ENCODE results near the gene ZKSCAN8.
"Not testable (repeated sequence)": the region's sequence is repeated elsewhere in the genome, so short reads cannot be mapped to it uniquely, and the experiment has no call there.

ZKSCAN8 gene

DNA sequence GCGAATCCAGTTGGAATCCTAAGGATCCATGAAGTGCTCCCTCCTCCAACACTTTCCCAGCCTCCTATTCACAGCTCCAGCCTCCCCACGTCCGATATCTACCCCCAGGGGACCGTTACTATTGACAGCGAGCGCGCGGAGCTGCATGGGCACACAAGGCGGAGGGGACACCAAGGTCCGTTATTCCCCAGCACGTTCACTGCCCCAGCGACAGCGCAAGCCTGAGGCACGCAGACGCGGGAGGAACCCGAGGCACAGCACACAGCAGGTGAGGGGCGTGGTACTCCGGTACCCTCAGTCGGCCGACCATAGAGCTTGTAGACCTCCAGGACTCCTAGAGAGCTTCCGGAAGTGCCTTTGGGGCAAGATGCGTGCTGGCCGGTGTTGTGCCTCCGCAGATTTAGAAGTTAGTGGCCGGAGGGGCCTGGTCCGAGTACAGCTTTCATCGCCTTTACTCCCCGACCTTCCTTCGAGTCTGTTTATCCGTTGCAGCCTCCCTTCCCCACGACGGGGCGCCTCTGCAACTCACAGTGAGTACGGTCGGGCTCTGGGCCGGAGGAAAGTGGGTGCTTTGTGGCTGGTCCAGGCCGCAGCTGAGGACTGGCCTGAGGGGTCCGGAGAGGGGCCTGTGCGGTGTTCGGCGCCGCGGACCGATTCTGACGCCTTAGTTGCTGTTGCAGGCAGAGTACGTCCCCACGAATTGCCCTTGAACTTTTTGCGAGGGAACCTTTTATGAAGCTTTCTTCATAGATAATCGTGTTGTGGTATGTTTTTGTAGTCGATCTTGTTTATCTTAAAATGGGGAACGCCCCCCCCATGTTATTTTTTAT, at the start of gene ZKSCAN8:
TSS of gene ZKSCAN8 (plus strand) at position 384 of the 830 bp plus-strand sequence. CDS start 6,525 bp downstream, outside the sequence.
- DNase-seq (ENCODE audit: low spot score), result peak; percentile 96

DNA sequence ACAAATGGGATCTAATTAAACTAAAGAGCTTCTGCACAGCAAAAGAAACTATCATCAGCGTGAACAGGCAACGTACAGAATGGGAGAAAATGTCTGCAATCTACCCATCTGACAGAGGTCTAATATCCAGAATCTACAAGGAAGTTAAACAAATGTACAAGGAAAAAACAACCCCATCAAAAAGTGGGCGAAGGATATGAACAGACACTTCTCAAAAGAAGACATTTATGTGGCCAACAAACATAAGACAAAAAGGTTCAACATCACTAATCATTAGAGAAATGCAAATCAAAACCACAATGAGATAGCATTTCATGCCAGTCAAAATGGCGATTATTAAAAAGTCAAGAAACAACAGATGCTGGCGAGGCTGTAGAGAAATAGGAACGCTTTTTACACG, 39.5 kb upstream of the ZKSCAN8 start:
- not testable (repeated sequence) for DNase-seq (ENCODE audit: low spot score)

DNA sequence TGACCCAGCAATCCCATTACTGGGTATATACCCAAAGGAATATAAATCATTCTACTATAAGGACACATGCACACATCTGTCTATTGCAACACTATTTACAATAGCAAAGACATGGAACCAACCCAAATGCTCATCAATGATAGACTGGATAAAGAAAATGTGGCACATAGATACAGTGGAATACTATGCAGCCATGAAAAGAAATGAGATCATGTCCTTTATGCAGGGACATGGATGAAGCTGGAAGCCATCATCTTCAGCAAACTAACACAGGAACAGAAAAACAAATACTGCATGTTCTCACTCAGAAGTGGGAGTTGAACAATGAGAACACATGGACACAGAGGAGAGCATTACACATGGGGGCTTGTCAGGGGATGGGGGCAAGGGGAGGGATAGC, 39.0 kb upstream of the ZKSCAN8 start:
- DNase-seq (ENCODE audit: low spot score), result not testable (repeated sequence)

DNA sequence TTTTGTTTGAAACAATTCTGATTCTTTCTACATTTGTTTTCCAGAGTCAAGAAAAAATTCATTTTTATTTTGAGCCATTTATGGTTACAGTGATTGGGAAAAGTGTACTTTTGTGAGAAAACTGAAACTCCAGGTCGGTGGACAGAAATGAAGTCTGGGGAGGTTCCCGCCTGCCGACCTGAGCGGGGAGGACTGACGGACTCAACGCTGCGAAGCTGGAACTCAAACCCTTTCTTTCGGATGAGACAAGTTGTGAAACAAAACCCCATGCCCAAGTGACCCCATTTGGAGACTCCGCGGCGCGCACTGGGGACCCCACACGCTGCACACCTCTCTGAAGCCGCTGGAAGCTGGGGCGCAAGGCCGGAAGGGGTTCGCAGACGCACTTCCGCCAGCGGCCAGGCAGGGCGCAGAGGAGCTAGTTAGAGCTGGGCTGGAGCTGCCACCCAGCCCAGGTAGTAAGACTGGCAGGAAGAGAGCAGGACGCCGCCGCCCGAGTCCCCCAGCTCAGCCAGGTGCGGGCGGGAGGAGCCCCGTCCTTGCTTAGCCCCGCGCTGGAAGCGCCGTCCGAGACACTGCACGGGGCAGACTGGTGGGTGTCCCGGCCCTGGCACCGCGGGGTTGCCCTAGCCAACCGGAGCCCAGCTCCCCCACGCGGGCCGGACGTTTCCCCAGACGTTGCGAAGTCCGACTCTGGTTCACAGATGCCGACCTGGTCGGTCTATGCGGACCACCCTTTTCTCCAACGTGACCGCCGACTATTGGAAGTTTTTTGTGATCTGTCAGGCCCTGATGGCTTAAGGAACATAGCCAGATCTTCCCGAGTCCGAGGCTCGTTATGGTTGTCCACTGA, 37.1 kb upstream of the ZKSCAN8 start:
- DNase-seq (ENCODE audit: low spot score), result peak; percentile 90

DNA sequence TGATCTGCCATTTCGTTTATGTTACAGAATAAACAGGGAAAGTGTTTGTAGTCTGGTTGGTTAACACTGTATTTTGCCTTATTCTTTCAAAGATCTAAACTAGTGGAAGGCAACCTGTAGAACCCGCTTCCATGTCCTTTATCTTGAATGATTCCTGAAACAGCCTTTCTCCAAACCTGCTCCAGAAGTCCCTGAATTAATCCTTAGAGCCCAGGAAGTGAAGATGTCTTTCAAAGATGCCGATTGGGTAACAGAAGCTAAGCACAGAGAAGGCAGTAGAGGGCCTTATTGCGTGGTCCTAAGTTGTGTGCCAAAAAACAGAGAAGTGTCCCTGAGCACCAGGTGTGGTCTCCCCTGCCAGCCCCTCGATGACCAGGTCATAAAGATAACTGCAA, 36.4 kb upstream of the ZKSCAN8 start:
- peak; percentile 44 for DNase-seq (ENCODE audit: low spot score)

DNA sequence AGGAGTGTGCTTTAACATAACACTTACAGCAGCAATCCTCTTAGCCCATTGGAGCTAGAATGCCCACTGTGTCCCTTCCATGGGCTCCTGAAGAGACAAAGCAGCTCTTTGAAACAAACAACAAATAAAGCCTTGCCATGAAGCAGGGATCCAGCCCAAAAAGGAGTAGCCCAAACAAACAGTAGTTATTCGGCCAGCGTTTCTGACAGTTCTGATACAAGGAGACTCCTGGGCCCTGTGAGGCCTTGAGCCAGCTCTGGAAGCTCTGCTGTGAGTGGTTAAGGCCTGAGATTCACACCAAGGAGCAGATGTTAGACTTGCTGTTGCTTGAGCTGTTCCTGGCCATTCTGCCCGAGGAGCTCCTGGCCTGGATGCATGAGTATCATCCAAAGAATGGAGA, 34.2 kb upstream of the ZKSCAN8 start:
- DNase-seq (ENCODE audit: low spot score), result no peak

DNA sequence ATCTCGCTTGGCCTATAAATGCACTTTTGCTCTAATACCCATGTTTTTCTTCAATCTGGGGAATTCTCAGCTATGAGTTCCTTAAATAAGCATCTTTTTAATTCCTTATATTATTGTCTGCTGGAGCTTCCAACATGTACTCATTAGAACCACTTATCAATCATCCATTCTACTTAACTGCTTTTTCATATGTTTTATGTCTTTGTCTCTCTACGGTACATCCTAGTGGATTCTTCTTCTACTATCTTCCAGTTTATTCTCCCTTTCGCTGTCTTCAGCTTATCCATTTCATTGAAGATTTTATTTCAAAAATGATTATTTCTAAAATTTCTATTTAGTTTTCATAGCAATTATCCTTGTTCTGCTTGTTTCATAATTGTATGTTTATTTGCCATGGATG, 29.7 kb upstream of the ZKSCAN8 start:
- no peak for DNase-seq (ENCODE audit: low spot score)

DNA sequence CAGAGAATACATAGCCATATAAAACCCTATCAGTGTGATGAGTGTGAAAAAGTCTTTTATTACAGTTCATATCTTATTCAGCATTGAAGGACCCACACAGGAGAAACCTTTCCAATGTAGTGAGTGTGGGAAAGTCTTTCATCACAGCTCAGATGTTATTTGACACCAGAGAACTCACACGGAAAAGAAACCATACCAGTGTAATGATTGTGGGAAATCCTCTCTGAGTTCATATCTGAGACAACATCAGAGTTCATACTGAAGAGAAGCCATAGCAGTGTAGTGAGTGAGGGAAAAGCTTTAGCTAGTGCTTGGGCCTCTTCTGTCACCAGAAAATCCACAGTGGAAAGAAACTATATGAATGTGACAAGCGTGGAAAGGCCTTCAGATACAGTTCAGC, 25.9 kb upstream of the ZKSCAN8 start:
- DNase-seq (ENCODE audit: low spot score), result no peak

DNA sequence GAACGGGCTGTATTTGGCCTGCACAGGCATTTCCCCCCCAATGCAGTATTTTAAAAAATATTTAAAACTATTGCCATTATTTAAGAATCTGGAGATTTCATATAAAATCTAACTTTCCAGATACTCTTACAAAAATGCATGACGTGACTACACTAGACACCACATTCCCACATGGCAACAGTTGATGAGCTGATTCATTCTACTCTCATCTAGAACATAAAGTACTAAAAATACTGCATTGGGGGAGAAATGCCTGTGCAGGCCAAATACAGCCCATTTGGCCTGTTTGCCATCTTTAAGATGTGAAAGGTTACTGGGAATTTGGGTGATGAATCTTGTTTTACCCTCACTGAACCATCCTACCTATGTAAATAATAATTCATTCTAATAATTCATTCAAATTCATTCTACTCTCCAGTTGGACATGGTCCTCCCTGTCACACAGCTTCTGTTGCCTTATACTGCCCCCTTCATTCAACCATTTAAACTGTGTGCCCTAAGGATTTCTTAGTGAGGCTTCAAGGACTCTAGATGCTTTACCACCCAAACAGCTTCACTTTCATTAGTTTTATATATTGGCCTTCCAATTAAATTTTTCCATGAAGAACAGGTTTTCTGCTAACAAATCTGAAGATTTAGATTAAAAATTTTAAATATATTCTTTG, 24.2 kb upstream of the ZKSCAN8 start:
- DNase-seq (ENCODE audit: low spot score), result no peak

DNA sequence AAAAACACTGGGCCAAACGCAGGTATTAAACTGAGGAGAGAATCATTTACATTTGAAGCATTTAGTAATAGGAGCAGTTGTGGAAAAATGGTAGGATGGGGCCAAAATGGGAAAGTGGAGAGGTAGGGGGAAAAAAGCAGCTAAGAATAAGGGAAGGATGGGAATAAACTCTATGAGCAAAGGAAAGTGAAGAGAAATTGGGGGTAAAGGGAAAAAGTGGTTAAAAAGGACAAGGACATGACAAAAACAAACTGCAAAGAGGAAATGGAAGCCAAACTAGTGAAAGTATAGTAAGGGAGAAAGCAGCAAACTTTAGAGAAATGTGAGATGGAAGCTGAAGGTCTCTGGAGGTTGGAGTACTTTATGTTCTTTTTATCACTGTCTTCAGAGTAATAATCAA, 23.5 kb upstream of the ZKSCAN8 start:
- no peak for DNase-seq (ENCODE audit: low spot score)

DNA sequence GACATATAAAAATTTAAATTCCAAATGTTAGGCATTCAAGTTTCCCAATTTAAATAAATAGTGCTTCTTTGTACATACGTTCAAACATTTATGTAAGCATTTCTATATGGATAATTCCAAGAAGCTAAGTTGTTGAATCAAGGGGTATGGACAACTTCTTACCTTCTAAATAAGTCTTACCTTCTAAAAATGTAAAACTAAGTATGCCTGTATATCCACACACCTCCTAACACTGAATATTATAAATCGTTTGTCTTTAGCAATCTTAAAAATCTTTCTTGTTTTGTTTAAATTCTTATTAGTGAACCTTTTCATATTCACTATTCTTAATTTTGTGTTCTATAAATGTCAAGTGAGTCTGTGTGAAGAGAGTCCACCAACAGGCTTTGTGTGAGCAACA, 19.8 kb upstream of the ZKSCAN8 start:
- DNase-seq (ENCODE audit: low spot score), result no peak

DNA sequence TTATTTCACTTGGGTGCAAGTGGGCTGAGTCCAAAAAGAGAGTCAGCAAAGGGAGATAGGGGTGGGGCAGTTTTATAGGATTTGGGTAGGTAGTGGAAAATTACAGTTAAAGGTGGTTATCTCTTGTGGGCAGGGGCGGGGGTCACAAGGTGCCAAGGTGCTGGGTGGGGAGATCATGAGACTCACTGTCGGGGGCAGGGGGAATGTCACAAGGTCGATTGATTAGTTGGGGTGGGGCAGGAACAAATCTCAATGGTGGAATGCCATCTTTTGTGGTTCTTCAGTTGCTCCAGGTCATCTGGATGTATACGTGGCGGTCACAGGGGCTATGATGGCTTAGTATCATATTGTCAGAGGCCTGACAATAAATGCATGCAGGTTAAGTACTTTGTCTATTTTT, 19.4 kb upstream of the ZKSCAN8 start:
- not testable (repeated sequence) for DNase-seq (ENCODE audit: low spot score)

DNA sequence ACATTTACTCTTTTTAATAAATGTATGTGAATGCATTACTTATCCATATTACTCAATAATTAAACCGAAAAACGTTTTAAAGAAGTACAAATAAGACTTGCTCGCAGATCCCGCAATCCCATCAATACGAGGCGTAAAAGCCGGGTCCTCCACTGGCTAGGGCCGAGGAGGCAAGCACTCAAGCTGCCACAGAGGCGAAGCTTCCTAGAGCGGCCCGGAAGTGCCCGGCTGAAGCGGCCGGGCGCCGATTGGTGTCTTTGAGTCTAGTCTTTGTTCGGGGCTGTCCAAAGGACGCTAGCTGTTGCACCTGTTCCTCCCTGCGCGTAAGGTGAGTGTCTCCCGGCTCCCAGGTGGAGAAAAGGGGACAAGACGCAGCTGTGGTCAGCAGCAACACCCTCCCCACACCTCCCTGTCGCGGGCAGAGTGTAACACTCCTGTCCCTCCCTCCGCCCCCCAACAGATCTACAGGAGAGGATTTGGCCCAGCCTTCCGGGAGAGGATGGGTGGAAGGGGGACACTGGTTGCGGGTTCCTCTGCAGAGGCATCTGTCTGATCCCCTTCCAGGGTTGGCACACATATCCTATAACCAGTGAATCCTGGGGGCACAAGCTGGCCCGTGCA, 17.2 kb upstream of the ZKSCAN8 start, which contains the start of gene ZSCAN16:
TSS of gene ZSCAN16 (plus strand) at position 260 of the 621 bp plus-strand sequence. CDS start 835 bp downstream, outside the sequence.
- peak; percentile 86 for DNase-seq (ENCODE audit: low spot score)

DNA sequence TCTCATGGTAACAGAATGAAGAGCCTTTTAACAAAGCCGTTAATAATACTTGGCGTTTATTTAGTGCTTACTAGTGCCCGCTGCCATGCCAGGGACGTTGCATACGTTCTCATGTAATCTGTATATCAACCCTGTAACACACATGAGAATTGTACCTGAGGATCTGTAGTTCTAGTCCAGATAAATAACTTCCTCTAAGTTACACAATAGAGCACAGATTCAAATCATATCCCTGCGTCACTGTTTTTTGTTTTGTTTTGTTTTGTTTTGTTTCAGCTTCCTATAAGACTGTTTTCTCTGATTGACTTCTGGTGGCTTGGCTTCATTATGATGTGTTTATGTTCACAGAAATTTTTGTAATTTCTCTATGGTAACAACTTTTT, 16.7 kb upstream of the ZKSCAN8 start:
- no peak for DNase-seq (ENCODE audit: low spot score)

DNA sequence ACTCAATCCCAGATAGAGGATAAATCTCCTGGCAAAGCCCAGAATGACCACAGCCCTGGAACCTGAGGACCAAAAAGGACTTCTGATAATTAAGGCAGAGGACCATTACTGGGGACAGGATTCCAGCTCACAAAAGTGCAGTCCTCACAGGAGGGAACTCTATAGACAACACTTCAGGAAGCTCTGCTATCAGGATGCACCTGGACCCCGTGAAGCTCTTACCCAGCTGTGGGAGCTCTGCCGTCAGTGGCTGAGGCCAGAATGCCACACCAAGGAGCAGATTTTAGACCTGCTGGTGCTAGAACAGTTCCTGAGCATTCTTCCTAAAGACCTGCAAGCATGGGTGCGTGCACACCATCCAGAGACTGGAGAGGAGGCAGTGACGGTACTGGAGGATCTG, 16.3 kb upstream of the ZKSCAN8 start:
- DNase-seq (ENCODE audit: low spot score), result no peak

DNA sequence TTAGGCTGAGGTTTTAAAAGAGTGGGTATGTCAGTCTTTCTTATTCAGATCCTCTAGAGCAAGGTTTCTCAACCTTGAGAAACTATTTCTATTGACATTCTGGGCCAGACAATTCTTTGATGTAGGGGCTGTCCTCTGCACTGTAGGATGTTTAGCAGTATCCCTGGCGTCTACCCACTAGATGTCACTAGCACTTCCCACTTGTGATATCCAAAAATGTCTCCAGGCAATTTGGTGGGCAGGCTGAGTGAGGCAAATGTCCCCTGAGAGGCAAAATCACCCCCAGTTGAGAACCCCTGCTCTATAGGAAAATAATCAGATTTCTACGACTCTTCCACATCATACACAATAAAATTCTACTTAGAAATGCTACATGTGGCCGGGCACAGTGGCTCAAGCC, 7.7 kb upstream of the ZKSCAN8 start:
- DNase-seq (ENCODE audit: low spot score), result peak; percentile 45

DNA sequence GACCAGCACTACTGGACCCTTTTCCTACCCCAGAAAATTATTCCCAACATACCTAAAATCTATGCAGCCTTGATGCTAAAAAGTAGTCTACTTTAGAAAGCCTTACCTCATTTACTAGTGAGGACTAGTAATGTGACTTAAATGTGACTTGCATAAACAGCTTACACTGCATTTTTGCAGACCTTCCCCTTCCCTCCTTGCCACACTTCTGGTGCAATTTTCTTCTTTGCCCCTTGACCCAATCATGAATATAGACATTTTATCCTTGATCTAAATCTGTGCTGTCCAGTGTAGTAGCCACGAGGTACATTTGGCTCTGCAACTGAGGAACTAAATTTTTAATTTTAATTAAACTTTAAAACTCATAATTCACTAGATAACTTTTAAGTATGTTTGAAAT, 7.0 kb upstream of the ZKSCAN8 start:
- DNase-seq (ENCODE audit: low spot score), result no peak

DNA sequence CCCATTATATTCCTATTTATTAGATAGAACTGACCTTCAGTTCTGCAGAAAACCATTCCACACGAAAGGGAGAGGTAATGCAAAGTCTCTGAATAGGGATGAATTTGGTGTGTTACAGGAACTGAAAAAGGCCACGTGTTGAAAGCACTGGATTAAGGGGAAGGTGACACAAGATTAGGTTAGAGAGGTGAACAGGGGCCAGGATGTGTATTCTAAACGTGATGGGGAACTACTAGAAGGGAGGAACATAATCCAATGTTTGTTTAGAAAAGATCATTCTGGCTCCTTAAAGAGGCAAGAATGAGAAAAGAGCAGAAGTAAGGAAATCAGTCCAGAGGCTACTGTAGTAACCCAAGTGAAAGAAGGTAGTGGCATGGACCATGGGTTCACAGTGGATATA, 6.3 kb upstream of the ZKSCAN8 start:
- DNase-seq (ENCODE audit: low spot score), result peak; percentile 13

DNA sequence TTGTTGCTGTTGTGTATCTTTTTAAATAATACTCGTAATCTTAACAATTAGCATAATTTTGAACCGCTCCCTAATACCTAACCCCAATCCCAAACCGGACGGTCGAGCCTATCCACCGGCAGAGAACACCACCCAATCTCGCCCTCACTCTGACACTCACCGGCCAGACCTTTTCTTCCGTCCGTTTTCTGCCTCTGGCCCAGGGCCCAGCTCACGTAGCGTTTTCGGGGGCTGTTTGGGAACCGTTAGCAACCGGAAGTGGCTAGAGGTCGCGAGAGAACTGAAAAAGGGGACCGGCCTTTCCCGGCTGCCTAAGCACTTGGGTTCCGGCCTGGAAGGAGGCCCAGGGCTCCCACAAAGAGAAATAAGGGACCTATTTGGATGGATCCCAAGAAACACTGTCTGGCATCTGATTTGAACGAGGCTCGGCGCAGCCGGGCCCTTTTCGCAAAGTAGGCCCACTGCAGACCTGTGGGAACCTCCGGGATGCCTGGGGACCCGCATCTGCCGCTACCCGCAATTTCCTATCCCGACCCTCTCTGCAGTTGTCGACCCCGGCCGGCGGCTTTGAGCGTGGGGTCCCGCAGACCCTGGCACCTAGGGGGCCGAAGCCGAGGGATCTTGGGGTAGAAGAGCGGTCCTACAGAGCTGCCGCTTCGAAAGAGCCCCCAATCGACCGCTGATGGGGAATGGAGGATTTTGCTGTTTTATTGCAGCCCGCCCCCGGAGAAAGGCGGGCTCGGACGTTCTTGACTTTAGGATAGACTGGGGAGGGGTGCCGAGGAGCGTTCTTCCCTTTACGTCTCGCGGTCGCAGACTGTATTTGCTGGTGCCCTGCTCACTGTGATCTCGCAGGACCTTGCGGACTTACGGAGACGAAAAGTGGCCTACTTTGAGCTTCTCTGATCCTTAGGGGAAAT, 4.8 kb upstream of the ZKSCAN8 start:
- peak; percentile 96 for DNase-seq (ENCODE audit: low spot score)

DNA sequence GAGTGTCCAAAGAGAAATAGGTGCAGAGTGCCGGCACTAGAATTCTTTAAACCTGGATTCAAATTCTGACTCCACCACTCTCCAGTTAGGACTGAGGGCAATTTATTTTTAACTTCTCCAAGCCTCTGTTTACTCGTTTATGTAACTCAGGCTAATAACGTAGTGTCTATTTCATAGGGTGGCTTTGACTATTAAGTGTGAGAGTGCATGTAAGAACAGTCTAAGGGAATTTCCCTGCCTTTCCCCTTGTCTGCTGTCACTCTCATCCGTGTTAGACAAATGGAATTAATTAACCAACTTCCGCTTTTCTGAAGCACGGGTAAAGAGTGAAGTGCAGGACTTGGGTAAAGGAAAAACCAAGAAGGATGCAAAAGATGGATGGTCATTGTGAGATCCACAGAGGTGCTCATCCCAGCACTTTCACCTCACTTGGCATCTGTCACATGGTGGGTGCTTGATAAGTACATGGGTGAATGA, 4.1 kb upstream of the ZKSCAN8 start:
- DNase-seq (ENCODE audit: low spot score), result no peak
